ENCODE measurements around the gene AGAP3.
A peak's percentile ranks its signal among the peaks of the same experiment; 100 is the strongest.

AGAP3 gene

DNA sequence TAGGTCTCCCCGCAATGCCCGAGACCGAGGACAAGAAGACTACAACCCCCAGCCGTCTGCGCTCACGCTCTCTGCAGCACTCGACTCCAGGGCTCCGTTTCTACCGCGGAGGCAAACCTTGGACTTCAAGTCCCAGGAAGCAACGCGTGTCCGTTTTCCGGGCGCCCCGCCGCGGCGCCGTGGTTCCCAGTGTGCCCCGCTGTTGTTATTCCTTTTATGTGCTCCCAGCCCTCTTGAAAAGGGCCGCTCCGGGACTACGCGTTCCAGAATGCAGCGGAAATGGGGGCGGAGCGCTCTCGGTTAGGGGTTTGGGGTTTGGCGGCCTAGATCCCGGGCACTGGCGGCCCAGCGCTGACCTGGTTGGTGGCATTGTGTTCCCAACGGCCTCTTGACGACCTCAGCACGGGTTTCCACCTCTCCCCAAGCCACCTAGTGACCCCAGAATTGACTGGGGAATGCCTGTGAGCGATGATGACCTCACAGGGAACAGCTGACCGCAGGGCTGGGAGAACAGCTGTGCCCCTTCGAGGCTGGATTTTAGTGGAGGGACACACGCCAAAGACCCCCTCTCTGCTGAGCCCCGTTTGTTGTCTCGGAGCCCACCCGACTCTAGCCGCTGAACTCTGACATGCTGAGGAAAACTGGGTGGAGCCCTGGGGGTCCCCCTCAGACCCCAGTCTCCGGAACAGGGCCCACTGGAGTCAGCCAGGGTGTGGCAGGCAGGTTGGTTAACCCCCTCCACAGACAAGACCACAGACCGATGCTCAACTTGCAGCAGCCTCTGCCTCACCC lies 28.1 kb upstream of the AGAP3 start:
- DNase-seq = peak; percentile 99

DNA sequence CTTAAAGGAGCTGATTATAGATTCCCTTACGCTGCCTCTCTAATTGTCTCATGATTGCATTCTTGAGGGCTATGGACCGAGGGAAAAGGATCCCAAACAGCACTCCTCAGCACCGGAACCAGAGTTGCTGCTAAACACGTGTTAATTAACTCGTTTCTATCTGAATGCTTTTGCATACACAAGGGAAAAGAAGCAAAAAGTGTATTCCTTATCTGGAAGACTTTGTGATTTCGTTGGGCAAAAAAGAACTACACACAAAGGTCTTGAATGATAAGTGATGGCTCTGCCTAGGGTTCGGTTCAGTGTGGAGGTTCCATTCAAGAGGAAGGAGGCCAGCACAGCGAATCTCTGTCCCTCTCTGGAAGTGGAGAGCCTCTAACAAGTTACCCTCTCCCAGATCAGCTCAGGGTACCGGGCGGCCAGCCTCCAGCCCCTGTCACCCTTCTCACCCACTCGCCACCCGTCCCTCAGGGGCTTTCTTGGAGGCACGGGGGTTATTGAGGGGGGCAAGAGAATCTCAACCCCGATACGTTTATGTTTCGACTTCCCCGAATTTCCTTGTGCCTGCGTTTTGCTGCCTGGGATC lies 27.4 kb upstream of the AGAP3 start:
- DNase-seq = peak; percentile 24

- peak; percentile 75 for DNase-seq
Observed at GRCh38 chr7:151059367-151060112, 26.7 kb upstream of the AGAP3 start, which contains the start of gene SLC4A2. SLC4A2 (plus strand) TSS chr7:151059589; CDS start chr7:151061988, 2,399 bp downstream.

DNA sequence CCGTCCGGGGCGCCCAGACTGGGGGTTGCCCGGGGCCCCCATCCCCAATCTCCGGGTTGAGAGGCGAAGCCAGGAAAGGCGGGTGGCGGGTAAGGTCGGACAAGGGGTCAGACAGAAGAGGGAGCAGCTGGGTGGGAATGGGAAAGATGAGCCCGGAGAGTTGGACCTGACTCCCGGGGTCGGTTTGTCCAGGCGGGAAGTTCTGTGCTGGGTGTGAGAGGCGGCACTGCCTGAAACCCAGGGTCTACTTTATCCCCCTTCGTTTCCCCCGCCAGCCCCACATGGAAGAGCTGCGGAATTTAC lies 26.2 kb upstream of the AGAP3 start:
- DNase-seq = no peak

- DNase-seq = no peak
Observed at GRCh38 chr7:151060416-151061212, 25.7 kb upstream of the AGAP3 start.

GRCh38 chr7:151061213-151062110 lies 24.8 kb upstream of the AGAP3 start:
- DNase-seq = no peak

GRCh38 chr7:151062111-151062398 lies 24.2 kb upstream of the AGAP3 start:
- no peak for DNase-seq

DNA sequence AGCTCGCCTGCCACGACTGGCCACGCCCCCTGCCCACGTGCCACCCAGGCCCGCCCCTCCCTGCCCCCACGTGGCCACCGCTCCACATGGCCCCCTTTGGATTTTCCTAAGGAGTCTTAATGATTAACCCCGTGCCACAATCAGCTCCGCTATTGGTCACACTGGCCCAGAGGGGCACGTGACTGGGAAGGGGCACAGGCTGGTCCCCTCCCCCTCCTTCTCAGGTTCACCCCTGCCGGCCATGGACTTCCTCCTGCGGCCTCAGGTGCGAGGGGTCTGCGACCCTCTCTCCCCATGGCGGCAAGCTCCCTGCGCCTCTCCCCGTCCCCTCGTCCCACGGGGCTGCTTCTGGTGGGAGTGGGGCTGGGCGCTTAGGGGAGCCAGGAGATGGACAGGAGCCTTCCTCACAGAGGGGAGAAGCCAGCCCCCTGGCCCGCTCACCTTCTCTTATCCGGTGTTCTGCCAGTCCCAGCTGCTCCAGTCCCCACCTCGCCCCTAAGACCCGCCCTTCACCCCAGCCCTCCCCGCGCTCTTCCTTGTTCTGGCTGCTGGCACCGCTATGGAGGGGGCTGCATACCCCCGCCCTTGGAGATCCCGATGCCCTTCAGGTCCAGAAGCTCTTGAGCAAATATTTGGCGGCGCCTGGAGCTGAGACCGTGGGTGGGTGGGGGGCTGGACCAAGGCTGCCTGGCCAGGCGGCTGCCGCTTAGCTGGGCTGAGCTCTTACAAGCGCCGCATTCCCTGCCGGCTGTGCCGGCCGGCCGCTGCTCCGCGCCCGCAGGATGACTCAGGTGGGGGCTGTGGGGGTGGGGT lies 23.7 kb upstream of the AGAP3 start:
- no peak for DNase-seq

DNA sequence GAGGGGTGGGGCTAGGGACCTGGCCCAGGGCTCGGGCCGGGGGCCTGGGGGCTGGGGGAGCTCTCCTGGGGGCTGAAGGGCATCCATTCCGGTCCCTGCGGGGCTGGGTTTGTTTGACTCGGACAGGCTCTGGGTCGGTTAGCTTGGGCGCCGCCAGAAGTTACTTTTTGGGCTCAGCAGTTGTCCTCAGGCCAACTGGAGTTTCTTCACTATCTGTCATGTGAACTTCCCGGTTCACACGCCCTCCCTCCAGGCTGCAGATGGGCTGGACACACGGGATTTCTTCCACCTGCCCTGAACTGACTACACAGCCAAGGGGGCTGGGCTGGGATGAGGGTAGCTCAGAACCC lies 23.1 kb upstream of the AGAP3 start:
- DNase-seq = no peak

DNA sequence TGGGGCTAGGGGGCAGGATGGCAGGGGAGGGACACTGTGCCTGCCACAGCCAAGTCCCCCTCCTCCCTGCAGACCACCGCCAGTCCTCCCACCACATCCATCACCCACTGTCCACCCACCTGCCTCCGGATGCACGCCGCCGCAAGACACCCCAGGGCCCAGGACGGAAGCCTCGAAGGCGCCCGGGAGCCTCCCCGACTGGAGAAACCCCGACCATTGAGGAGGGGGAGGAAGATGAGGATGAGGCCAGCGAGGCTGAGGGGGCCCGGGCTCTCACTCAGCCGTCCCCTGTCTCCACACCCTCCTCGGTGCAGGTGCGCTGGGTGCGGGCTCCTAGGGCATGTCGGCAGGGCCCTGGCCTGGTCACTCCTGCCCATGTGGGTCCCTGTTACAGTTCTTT lies 21.8 kb upstream of the AGAP3 start:
- DNase-seq = no peak

- DNase-seq = no peak
Observed at GRCh38 chr7:151064993-151065392, 21.3 kb upstream of the AGAP3 start.

DNA sequence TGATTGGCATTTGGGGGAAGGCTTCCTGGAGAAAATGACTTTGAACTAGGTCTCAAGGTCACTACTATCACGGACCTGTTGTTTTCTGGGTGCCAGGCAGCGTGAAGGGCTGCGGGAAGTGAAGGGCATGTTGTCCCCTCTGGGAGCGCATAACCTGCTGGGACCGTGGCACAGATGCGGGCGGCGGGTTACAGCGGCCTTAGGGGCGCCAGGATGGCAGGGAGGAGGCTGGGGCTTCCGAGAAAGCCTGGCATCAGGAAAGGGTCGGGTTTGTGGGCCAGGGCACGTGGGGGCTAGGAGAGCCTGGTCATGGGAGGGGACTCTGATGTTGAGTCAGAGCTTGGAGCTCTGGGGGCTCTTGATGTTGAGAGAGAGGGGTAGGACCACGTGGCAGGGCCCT lies 20.8 kb upstream of the AGAP3 start:
- DNase-seq = no peak

GRCh38 chr7:151066273-151066974 lies 19.9 kb upstream of the AGAP3 start:
- DNase-seq = no peak

- DNase-seq = no peak
Observed at GRCh38 chr7:151068069-151068773, 18.1 kb upstream of the AGAP3 start.

DNA sequence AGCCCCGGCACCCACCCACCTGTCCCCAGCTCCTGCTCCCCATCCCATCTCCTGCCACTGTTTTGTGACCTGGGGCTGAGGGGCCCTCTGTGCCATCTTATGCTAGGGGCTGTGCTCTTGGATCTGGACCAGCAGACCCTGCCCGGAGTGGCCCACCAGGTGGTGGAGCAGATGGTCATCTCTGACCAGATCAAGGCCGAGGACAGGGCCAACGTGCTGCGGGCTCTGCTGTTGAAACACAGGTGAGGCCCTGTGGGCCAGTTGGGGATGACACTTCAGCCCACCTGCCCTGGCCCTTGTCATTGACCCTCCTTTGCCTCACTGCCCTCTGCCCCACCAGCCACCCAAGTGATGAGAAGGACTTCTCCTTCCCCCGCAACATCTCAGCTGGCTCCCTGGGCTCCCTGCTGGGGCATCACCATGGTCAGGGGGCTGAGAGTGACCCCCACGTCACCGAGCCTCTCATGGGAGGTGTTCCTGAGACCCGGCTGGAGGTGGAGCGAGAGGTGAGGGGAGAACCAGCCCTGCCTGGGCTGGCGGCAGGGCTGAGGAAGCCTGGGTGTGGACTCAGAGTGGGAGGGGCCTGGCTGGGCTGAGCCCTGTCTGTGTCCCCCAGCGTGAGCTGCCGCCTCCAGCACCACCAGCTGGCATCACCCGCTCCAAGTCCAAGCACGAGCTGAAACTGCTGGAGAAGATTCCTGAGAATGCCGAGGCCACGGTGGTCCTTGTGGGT lies 16.3 kb upstream of the AGAP3 start:
- no peak for DNase-seq

DNA sequence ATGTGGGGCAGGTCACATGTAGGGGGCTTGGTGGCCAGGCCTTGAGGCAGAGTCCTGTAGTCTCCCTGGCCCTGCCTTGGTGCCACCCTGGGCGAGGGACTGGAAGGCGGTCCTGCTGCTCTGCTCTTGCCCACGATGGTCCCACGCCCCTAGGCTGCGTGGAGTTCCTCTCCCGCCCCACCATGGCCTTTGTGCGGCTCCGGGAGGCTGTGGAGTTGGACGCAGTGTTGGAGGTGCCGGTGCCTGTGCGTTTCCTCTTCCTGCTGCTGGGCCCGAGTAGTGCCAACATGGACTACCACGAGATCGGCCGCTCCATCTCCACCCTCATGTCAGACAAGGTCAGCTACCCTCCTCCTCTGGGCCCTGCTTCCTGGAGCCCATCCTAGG lies 15.7 kb upstream of the AGAP3 start:
- no peak for DNase-seq

DNA sequence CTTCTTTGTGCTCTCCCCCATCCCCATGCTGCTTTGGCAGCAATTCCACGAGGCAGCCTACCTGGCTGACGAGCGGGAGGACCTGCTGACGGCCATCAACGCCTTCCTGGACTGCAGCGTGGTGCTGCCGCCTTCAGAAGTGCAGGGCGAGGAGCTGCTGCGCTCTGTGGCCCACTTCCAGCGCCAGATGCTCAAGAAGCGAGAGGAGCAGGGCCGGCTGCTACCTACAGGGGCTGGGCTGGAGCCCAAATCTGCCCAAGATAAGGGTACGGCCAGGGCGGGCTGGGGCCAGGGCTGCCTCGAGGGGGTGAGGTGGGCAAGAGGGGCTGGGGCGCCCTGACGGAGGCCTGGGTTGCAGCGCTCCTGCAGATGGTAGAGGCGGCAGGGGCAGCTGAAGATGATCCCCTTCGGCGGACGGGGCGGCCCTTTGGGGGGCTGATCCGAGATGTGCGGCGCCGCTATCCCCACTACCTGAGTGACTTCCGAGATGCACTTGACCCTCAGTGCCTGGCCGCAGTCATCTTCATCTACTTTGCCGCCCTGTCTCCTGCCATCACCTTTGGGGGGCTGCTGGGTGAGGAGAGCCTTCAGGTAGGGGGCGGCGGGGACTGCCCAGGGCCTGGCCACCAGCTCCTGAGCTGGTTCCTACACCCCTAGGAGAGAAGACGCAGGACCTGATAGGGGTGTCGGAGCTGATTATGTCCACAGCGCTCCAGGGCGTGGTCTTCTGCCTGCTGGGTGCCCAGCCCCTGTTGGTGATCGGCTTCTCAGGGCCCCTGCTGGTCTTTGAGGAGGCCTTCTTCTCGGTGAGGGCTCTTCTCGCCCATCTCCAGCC lies 15.0 kb upstream of the AGAP3 start:
- no peak for DNase-seq

- DNase-seq = no peak
Observed at GRCh38 chr7:151073990-151074389, 12.3 kb upstream of the AGAP3 start.

Measured in CD4-positive, alpha-beta T cell treated with Interleukin-10 for 1 hour (primary cell).